ENCODE results near the gene ABHD15. TPM values are rescaled to one million over a fixed set of nuclear protein-coding genes. Genes with fewer than 3 reads are reported as not detected.
A peak's percentile ranks its signal among the peaks of the same experiment; 100 is the strongest.

The ABHD15 gene
- polyA plus RNA-seq, 3 donors: 3.1 to 4.6 (median 3.6) TPM

DNA sequence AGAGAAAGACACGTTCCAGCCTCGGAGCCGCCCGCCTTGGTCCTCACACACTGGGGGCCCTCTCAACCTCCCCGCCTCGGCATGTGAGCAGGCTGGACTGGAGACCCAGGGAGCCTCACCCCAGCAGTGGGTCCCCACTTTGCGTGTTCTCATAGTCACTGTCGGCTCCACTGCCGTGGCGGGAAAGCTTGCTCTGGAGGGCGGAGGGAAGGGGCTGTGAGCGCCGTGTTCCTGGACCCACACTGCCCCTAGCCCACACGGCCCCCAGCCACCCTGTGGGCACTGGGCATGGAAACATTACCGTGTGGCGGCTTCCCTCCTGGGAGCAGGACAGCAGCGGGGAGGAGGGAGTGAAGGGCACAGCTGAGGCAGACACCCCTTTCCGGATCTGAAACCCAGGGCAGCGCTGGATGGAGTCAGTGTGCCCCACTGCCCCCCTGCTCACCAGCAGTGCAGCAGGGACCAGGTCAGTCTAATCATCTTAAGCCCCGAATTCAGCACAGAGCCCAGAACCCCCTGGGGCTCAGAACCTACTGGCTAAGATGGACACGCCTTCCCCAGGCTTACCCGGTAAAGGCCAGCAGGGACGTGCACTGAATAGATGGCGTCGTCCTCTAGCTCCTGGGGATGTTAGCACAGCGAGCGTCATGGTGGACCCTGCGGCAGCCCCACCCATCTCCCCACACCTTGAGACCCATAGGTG lies 8.8 kb upstream of the ABHD15 start:
- Histone ChIP-seq H3K27me3 (ENCODE audit: control insufficient read depth in 2 of 2, insufficient read depth in 2 of 2, low read length in 2 of 2) (no peaks in the 10 kb centered on the region), H4K20me1 (ENCODE audit: insufficient read depth, low read length) (peaks cover 37% of the 10 kb centered on the region), H3K4me3 (replicated peaks in 1 of 3; ENCODE audit: low read depth in 2 of 3, low read length in 3 of 3) (no peak overlapping the region), H3K27ac (ENCODE audit: low read depth in 1 of 2, low read length in 2 of 2) (no peak overlapping the region), H3K4me2 (replicated peaks; ENCODE audit: extremely low read depth, low read length, poor library complexity, severe bottlenecking) (no peak overlapping the region), H3K9me3 (replicated peaks in 1 of 2; ENCODE audit: control insufficient read depth in 1 of 2, insufficient read depth in 1 of 2, low read length in 2 of 2) (no peaks in the 10 kb centered on the region), H3K36me3 (replicated peaks in 1 of 2; ENCODE audit: control insufficient read depth in 1 of 2, insufficient read depth in 2 of 2, low read length in 2 of 2) (peaks cover 65 to 71% of the 10 kb centered on the region in 2 donors), H3K4me1 (ENCODE audit: control insufficient read depth in 1 of 2, insufficient read depth in 2 of 2, low read length in 2 of 2) (peaks cover 2 to 10% of the 10 kb centered on the region in 2 donors), H3K9ac (ENCODE audit: insufficient read depth, low read length, poor library complexity, severe bottlenecking) (no peak overlapping the region), H3K79me2 (ENCODE audit: insufficient read depth, low read length) (peaks cover 7% of the 10 kb centered on the region), H2AFZ (ENCODE audit: insufficient read depth, low read depth, low read length, poor library complexity, severe bottlenecking) (no peak overlapping the region)
- no peak for DNase-seq
- H3K27ac Mint-ChIP-seq: no peak overlapping the region
- intact Hi-C loops (cut with micrococcal nuclease): no loop called here
- H3K4me1 Mint-ChIP-seq: peaks cover 9% of the 10 kb centered on the region
- peaks cover 0 to 2% (median 0%) of the 10 kb centered on the region in 3 donors for H3K27me3 Mint-ChIP-seq (ENCODE audit: low read depth in 3 of 3)
- WGBS (ENCODE audit: insufficient coverage): 94% methylated on average over 21 of the region's 28 CpGs
- TF ChIP-seq, protein P1, sequence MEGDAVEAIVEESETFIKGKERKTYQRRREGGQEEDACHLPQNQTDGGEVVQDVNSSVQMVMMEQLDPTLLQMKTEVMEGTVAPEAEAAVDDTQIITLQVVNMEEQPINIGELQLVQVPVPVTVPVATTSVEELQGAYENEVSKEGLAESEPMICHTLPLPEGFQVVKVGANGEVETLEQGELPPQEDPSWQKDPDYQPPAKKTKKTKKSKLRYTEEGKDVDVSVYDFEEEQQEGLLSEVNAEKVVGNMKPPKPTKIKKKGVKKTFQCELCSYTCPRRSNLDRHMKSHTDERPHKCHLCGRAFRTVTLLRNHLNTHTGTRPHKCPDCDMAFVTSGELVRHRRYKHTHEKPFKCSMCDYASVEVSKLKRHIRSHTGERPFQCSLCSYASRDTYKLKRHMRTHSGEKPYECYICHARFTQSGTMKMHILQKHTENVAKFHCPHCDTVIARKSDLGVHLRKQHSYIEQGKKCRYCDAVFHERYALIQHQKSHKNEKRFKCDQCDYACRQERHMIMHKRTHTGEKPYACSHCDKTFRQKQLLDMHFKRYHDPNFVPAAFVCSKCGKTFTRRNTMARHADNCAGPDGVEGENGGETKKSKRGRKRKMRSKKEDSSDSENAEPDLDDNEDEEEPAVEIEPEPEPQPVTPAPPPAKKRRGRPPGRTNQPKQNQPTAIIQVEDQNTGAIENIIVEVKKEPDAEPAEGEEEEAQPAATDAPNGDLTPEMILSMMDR (IDR thresholded peaks at IDR 0.05): no peak
- peaks cover 57 to 84% of the 10 kb centered on the region in 2 donors for H3K36me3 Mint-ChIP-seq
- H3K4me3 Mint-ChIP-seq: no peak overlapping the region
- H3K9me3 Mint-ChIP-seq: no peaks in the 10 kb centered on the region

GRCh38 chr17:29574732-29575510 lies 8.1 kb upstream of the ABHD15 start:
- intact Hi-C loops (cut with micrococcal nuclease): no loop called here
- no peaks in the 10 kb centered on the region for H3K9me3 Mint-ChIP-seq
- WGBS (ENCODE audit: insufficient coverage): 93% methylated on average over 14 of the region's 17 CpGs
- peaks cover 64 to 69% of the 10 kb centered on the region in 2 donors for H3K36me3 ChIP-seq (replicated peaks in 1 of 2; ENCODE audit: control insufficient read depth in 1 of 2, insufficient read depth in 2 of 2, low read length in 2 of 2)
- no peak overlapping the region for H3K4me3 ChIP-seq (replicated peaks in 1 of 3; ENCODE audit: low read depth in 2 of 3, low read length in 3 of 3)
- peak overlapping the region in 4 of 7 donors; percentile 38 to 48 (median 44) for H3K27ac Mint-ChIP-seq
- H3K4me1 ChIP-seq (ENCODE audit: control insufficient read depth in 1 of 2, insufficient read depth in 2 of 2, low read length in 2 of 2): peaks cover 0 to 10% of the 10 kb centered on the region in 2 donors
- H3K27me3 Mint-ChIP-seq (ENCODE audit: low read depth in 3 of 3): peaks cover 0 to 2% (median 0%) of the 10 kb centered on the region in 3 donors
- no peak overlapping the region for H3K9ac ChIP-seq (ENCODE audit: insufficient read depth, low read length, poor library complexity, severe bottlenecking)
- no peak overlapping the region for H3K4me2 ChIP-seq (replicated peaks; ENCODE audit: extremely low read depth, low read length, poor library complexity, severe bottlenecking)
- H2AFZ ChIP-seq (ENCODE audit: insufficient read depth, low read depth, low read length, poor library complexity, severe bottlenecking): no peak overlapping the region
- peaks cover 57 to 79% of the 10 kb centered on the region in 2 donors for H3K36me3 Mint-ChIP-seq
- no peak overlapping the region for H3K4me3 Mint-ChIP-seq
- DNase-seq: no peak
- no peaks in the 10 kb centered on the region for H3K27me3 ChIP-seq (ENCODE audit: control insufficient read depth in 2 of 2, insufficient read depth in 2 of 2, low read length in 2 of 2)
- TF ChIP-seq, protein P1 (IDR thresholded peaks at IDR 0.05): no peak
- peaks cover 7% of the 10 kb centered on the region for H3K4me1 Mint-ChIP-seq
- H3K27ac ChIP-seq (ENCODE audit: low read depth in 1 of 2, low read length in 2 of 2): no peak overlapping the region
- no peaks in the 10 kb centered on the region for H3K9me3 ChIP-seq (replicated peaks in 1 of 2; ENCODE audit: control insufficient read depth in 1 of 2, insufficient read depth in 1 of 2, low read length in 2 of 2)
- H4K20me1 ChIP-seq (ENCODE audit: insufficient read depth, low read length): peaks cover 32% of the 10 kb centered on the region
- peaks cover 7% of the 10 kb centered on the region for H3K79me2 ChIP-seq (ENCODE audit: insufficient read depth, low read length)
